B cell (primary cell): ENCODE data around the gene SAMD5. TPM values are rescaled to one million over a fixed set of nuclear protein-coding genes. Genes with fewer than 3 reads are reported as not detected.

Source experiments
- ATAC-seq: fragments of 200-7000 bp; cut with Tn5 transposase; one replicate; pipeline ENCODE4 v1.10.0; 2021; ENCODE audit warnings: low read depth, mild to moderate bottlenecking, moderate number of reproducible peaks, moderate library complexity
- CTCF ChIA-PET: fragments of 350-600 bp; sonication (Branson Sonifier 250); formaldehyde crosslinking; loops from one replicate; lab custom pipeline; 2021; ENCODE audit warnings: antibody characterized with exemption, inconsistent platforms; lab: Charles Lee
- POLR2A ChIA-PET: fragments of 350-600 bp; sonication (Branson Sonifier 250); formaldehyde crosslinking; loops from one replicate; lab custom pipeline; 2021; ENCODE audit warnings: antibody characterized with exemption; lab: Charles Lee
- DNase-seq: peaks from one replicate; pipeline ENCODE4 v3.0.0; 2013
- H2AFZ ChIP-seq: 2 replicates; pipeline ENCODE4 v1.6.1; 2012; ENCODE audit warnings: mild to moderate bottlenecking, low read depth, low read length; ENCODE audit not compliant: insufficient read depth, poor library complexity, severe bottlenecking
- H3K27ac ChIP-seq, 2 donors: 1 replicate in 1 of 2; 2 replicates in 1 of 2; pipeline ENCODE4 v1.5.1; 2012 to 2013; ENCODE audit warnings: low read length in 2 of 2, mild to moderate bottlenecking in 2 of 2, moderate library complexity in 1 of 2
- H3K27me3 ChIP-seq, 4 experiments: fragments of 200-600 bp in 1 of 4; sonication (generic) in 1 of 4; replicated peaks in 1 of 4; 1 replicate in 2 of 4; 2 replicates in 2 of 4; pipeline versions ENCODE4 v1.6.1 to v1.7.0; 2013 to 2016; ENCODE audit warnings: low read length in 3 of 4, mild to moderate bottlenecking in 2 of 4, mixed read lengths in 1 of 4, moderate library complexity in 1 of 4; ENCODE audit not compliant: insufficient read depth in 4 of 4, control insufficient read depth in 3 of 4; ENCODE audit errors: control extremely low read depth in 1 of 4
- H3K36me3 ChIP-seq, 2 experiments: replicated peaks in 1 of 2; 1 replicate in 1 of 2; 2 replicates in 1 of 2; pipeline versions ENCODE4 v1.6.1 to v1.7.1; 2013; ENCODE audit warnings: low read length in 1 of 2; ENCODE audit not compliant: insufficient read depth in 2 of 2, control insufficient read depth in 1 of 2; ENCODE audit errors: control extremely low read depth in 1 of 2, extremely low read depth in 1 of 2
- H3K4me1 ChIP-seq, 2 donors: fragments of 200-600 bp in 1 of 2; sonication (generic) in 1 of 2; 1 replicate in 1 of 2; 2 replicates in 1 of 2; pipeline versions ENCODE4 v1.5.1 to v1.6.1; 2013 to 2017; ENCODE audit warnings: low read length in 2 of 2; ENCODE audit not compliant: control insufficient read depth in 2 of 2, insufficient read depth in 2 of 2
- H3K4me2 ChIP-seq: replicated peaks from 2 replicates; pipeline ENCODE3; 2012; ENCODE audit warnings: mild to moderate bottlenecking, low read depth, low read length; ENCODE audit not compliant: poor library complexity, severe bottlenecking
- H3K4me3 ChIP-seq, 5 experiments: fragments of 200-600 bp in 1 of 5; sonication (generic) in 1 of 5; 1 replicate in 3 of 5; 2 replicates in 2 of 5; pipeline versions ENCODE4 v1.5.1 to v1.7.0; 2011 to 2016; ENCODE audit warnings: low read length in 4 of 5, mild to moderate bottlenecking in 4 of 5, low read depth in 2 of 5, control low read depth in 1 of 5, moderate library complexity in 1 of 5; ENCODE audit not compliant: insufficient read depth in 1 of 5; ENCODE audit errors: control extremely low read depth in 1 of 5, extremely low read depth in 1 of 5
- H3K79me2 ChIP-seq: fragments of 200-600 bp; sonication (generic); one replicate; pipeline ENCODE4 v1.6.0; 2016; ENCODE audit warnings: low read length; ENCODE audit not compliant: control insufficient read depth, insufficient read depth
- H3K9ac ChIP-seq: fragments of 200-600 bp; sonication (generic); 2 replicates; pipeline ENCODE4 v1.6.1; 2017; ENCODE audit warnings: mild to moderate bottlenecking, low read length, moderate library complexity
- H3K9me3 ChIP-seq, 3 donors: one replicate each; pipeline versions ENCODE4 v1.6.1 to v1.7.1; 2013; ENCODE audit warnings: low read length in 2 of 3; ENCODE audit not compliant: control insufficient read depth in 2 of 3, insufficient read depth in 1 of 3; ENCODE audit errors: control extremely low read depth in 1 of 3
- H4K20me1 ChIP-seq: 2 replicates; pipeline ENCODE4 v1.6.0; 2012; ENCODE audit warnings: mild to moderate bottlenecking, low read length; ENCODE audit not compliant: insufficient read depth, control insufficient read depth, poor library complexity, severe bottlenecking
- H3K27ac Mint-ChIP-seq: one replicate; pipeline ENCODE4 v1.8.0; 2021; ENCODE audit warnings: mixed read lengths
- H3K27me3 Mint-ChIP-seq: one replicate; pipeline ENCODE4 v1.8.0; 2021; ENCODE audit warnings: mixed read lengths
- H3K4me1 Mint-ChIP-seq: one replicate; pipeline ENCODE4 v1.8.0; 2021; ENCODE audit warnings: mixed read lengths
- H3K4me3 Mint-ChIP-seq: one replicate; pipeline ENCODE4 v1.8.0; 2021; ENCODE audit warnings: mixed read lengths
- H3K9me3 Mint-ChIP-seq: one replicate; pipeline ENCODE4 v1.8.0; 2022; ENCODE audit warnings: mixed read lengths; ENCODE audit not compliant: insufficient read depth
- CTCF ChIP-seq: fragments of 200-600 bp; IDR thresholded peaks from one replicate; pipeline ENCODE4 v1.8.0; 2022; ENCODE audit warnings: antibody characterized with exemption, mild to moderate bottlenecking
- EZH2 ChIP-seq: IDR thresholded peaks from 2 replicates; pipeline ENCODE4 v1.6.1; 2012; ENCODE audit warnings: borderline replicate concordance, low read depth, mild to moderate bottlenecking, moderate library complexity, low read length; ENCODE audit not compliant: insufficient read depth, poor library complexity, severe bottlenecking
- WGBS: methylation state at CpG from one replicate; pipeline ENCODE4 v1.1.5; 2013; ENCODE audit warnings: missing lambda C conversion rate; ENCODE audit not compliant: insufficient coverage; 5-methylcytosine and 5-hydroxymethylcytosine counted together
- intact Hi-C: fragments of 100-400 bp; cut with micrococcal nuclease; formaldehyde crosslinking; loops from one replicate; pipeline ENCODE4 v1.10.0; 2022
- polyA plus RNA-seq: library from polyadenylated mRNA; depleted of rRNA; stranded (reverse); fragments of >200 nt; gene quantifications from 2 replicates; pipeline ENCODE4 v1.2.3, GENCODE V29; 2012
- total RNA-seq, 2 donors: library from RNA; stranded (reverse); fragments of 120-200 nt in 1 of 2; gene quantifications; 1 replicate in 1 of 2; 2 replicates in 1 of 2; pipeline versions ENCODE4 v1.2.3 to v1.2.4, GENCODE V29; 2013 to 2022

Gene SAMD5
- total and polyA plus RNA-seq, 2 donors (not counting 1 experiment from before 2014, with no cell fraction given): not detected

- no peak for TF ChIP-seq EZH2
- TF ChIP-seq CTCF: no peak
- Mint-ChIP-seq H3K4me1 (no peaks in the 10 kb centered on the region), H3K27me3 (no peaks in the 10 kb centered on the region), H3K27ac (no peak overlapping the region), H3K4me3 (no peak overlapping the region), H3K9me3 (no peaks in the 10 kb centered on the region)
- Histone ChIP-seq H3K9me3 (no peaks in the 10 kb centered on the region), H3K27ac (no peak overlapping the region), H3K4me1 (no peaks in the 10 kb centered on the region), H4K20me1 (no peaks in the 10 kb centered on the region), H3K4me2 (no peak overlapping the region), H3K36me3 (no peaks in the 10 kb centered on the region), H2AFZ (no peak overlapping the region), H3K9ac (no peak overlapping the region), H3K27me3 (no peaks in the 10 kb centered on the region), H3K79me2 (no peaks in the 10 kb centered on the region), H3K4me3 (no peak overlapping the region)
- no peak for ATAC-seq
- no CpG with 5 or more reads among the region's 1 CpG for WGBS
- ChIA-PET CTCF (no interaction called here), POLR2A (no interaction called here)
- intact Hi-C loops: no loop called here
- no peak for DNase-seq
These were observed 56.1 kb downstream of the SAMD5 start for GRCh38 chr6:147564556-147564955.

GRCh38 chr6:147566244-147566898 is 57.9 kb downstream of the SAMD5 start:
- CTCF ChIA-PET: no interaction called here
- Histone ChIP-seq H3K4me1 (no peaks in the 10 kb centered on the region), H3K79me2 (no peaks in the 10 kb centered on the region), H3K4me2 (no peak overlapping the region), H3K4me3 (no peak overlapping the region), H3K36me3 (no peaks in the 10 kb centered on the region), H3K27me3 (no peaks in the 10 kb centered on the region), H3K9ac (no peak overlapping the region), H2AFZ (no peak overlapping the region), H4K20me1 (no peaks in the 10 kb centered on the region), H3K9me3 (no peaks in the 10 kb centered on the region), H3K27ac (no peak overlapping the region)
- TF ChIP-seq CTCF (no peak), EZH2 (no peak)
- no CpG with 5 or more reads among the region's 3 CpGs for WGBS
- POLR2A ChIA-PET: no interaction called here
- intact Hi-C loops: no loop called here
- H3K27me3 Mint-ChIP-seq: no peaks in the 10 kb centered on the region
- H3K27ac Mint-ChIP-seq: no peak overlapping the region
- H3K9me3 Mint-ChIP-seq: no peaks in the 10 kb centered on the region
- no peak overlapping the region for H3K4me3 Mint-ChIP-seq
- DNase-seq: no peak
- no peaks in the 10 kb centered on the region for H3K4me1 Mint-ChIP-seq
- ATAC-seq: no peak
